NCI-H524 (cell line): ENCODE results near the gene ARID4B.
"Not testable (repeated sequence)": the region's sequence is repeated elsewhere in the genome, so short reads cannot be mapped to it uniquely, and the experiment has no call there.

ENCODE experiments used
- DNase-seq, 2 experiments: peaks; one replicate each; lab custom pipeline; 2025; lab: John Stamatoyannopoulos, UW

ARID4B gene, protein sequence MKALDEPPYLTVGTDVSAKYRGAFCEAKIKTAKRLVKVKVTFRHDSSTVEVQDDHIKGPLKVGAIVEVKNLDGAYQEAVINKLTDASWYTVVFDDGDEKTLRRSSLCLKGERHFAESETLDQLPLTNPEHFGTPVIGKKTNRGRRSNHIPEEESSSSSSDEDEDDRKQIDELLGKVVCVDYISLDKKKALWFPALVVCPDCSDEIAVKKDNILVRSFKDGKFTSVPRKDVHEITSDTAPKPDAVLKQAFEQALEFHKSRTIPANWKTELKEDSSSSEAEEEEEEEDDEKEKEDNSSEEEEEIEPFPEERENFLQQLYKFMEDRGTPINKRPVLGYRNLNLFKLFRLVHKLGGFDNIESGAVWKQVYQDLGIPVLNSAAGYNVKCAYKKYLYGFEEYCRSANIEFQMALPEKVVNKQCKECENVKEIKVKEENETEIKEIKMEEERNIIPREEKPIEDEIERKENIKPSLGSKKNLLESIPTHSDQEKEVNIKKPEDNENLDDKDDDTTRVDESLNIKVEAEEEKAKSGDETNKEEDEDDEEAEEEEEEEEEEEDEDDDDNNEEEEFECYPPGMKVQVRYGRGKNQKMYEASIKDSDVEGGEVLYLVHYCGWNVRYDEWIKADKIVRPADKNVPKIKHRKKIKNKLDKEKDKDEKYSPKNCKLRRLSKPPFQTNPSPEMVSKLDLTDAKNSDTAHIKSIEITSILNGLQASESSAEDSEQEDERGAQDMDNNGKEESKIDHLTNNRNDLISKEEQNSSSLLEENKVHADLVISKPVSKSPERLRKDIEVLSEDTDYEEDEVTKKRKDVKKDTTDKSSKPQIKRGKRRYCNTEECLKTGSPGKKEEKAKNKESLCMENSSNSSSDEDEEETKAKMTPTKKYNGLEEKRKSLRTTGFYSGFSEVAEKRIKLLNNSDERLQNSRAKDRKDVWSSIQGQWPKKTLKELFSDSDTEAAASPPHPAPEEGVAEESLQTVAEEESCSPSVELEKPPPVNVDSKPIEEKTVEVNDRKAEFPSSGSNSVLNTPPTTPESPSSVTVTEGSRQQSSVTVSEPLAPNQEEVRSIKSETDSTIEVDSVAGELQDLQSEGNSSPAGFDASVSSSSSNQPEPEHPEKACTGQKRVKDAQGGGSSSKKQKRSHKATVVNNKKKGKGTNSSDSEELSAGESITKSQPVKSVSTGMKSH (N-terminal part only)

DNA sequence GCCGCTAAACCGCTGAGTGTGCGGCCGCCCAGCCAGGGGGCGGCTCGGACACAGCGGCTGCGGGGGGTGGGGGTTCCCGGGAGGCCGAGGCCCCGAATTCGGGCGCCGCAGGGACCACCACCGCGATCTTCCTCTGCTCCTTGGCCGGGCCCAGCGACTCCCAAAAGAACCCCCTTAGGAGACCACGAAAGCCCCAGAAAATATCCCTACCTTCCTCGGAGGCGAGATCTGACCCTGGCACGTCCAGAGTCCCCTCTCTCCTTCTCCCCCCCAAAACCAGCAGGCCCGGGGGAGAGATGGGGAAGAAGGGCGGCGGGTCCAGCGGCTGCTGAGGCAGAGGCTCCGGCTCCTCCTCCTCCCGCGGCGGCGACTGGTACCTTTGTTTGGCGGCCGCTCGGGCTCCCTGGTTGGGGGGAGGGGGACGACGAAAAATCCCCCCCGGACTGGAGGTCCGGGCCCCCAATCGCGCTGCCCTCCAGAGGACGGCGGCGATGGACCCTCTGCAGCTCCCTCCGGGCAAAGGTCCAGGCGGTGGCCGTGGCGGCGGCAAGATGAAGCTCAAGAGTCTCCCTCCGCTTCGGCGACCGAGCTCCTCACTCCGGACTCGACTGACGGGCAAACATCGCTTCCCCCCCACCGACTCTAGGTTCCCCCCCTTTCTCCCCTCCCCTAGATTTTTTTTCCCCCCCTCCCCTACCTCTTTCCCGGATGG lies at the start of gene ARID4B:
ARID4B (minus strand) TSS at position 621 of the 712 bp plus-strand sequence. CDS start 1,260 bp downstream, outside the sequence.
- no peak for DNase-seq

GRCh38 chr1:235375919-235376605 lies 48.1 kb upstream of the ARID4B start:
- DNase-seq: no peak

- no peak for DNase-seq
These were observed 41.8 kb upstream of the ARID4B start for GRCh38 chr1:235369802-235370201.

GRCh38 chr1:235368428-235368827 lies 40.4 kb upstream of the ARID4B start:
- no peak for DNase-seq

DNA sequence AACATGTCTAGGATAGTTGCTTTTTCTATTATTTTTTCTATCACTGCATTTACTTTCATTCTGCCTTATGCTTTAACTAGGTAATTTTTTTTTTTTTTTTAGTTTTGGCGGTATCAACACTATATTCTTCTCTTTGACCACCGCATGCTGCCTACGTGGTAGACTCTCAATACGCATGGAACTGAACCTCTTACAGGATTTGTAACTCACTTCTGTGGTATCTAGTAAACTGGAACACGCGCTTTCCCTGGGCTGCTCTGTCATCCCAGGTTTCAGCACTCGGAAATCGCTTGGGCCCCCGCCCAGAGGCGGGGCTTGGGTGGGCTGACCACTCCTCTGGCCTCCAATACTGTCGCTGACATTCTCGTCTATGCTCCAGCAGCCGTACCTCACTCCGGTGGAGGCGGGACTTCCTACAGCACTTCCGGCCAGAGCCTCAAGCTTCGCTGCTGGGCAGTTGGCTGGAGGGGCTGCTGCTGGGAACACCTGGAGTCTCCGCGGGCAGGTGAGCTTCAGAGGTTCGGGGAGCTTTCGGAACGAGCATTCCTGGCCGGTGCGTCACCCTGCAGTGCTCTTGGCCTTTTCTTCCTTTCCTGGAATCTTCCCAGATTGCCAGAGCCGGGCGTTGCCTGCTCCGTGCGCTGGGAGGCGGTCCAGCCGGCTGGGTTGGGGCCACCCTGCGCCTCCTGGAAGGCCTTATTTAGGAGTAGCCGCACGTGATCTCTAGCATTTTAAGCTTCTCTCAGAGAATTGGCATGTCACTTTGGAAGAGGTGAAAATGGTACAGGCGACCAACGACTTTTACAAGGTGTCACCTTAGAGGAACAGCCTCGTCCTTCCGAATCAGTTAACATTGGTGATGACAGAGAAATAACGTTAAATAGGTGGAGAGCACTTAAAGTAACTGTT lies 39.3 kb upstream of the ARID4B start, which contains the start of gene TBCE:
TBCE (plus strand) TSS at position 428 of the 909 bp plus-strand sequence. CDS start 12,623 bp downstream, outside the sequence.
- peak; percentile 92 to 96 for DNase-seq

- DNase-seq: no peak
These were observed 38.3 kb upstream of the ARID4B start for GRCh38 chr1:235366286-235366685.

GRCh38 chr1:235364189-235364588 lies 36.2 kb upstream of the ARID4B start:
- not testable (repeated sequence) for DNase-seq

GRCh38 chr1:235358899-235359298 lies 30.9 kb upstream of the ARID4B start:
- no peak for DNase-seq

DNA sequence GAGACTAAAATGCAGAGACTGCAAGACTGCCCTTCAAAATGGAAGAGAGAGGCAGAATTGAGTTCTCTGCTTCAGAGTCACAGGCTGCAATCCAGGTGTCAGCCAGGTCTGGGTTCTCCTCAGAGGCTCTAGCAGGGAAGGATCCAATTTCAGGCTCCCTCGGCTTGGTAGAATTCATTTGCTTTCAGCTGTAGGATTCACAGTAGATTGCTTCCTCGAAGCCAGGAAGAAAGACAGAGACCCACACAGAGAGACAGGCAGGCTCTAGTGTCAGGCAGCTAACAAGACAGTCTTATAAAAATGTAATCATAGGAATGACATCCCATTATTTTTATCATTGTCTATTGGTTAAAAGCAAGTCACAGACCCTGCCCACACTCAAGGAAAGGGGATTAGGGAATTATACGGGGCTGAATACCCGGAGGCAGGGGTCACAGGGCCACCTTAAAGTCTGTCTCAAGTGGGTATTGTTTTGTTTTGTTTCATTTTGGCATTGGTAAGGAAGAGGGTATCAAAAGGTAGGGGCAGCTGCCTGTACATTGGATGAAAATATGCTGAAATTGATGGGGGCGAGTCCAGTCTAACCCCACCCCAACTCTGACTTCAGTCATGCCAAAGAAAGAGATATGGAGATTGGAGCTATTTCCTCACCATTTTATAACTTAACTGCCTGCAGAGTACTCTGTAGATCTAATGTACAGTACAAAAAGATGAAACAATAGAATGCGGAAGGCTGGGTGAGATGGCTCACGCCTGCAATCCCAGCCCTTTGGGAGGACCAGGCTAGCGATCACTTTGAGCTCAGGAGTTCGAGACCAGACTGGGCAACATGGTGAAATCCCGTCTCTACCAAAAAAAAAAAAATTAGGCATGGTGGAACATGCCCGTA lies 29.8 kb upstream of the ARID4B start:
- peak in 1 of 2 experiments; percentile 58 for DNase-seq

GRCh38 chr1:235351898-235352297 lies 23.9 kb upstream of the ARID4B start:
- DNase-seq: peak in 1 of 2 experiments; percentile 10

- DNase-seq: no peak
These were observed 23.5 kb upstream of the ARID4B start for GRCh38 chr1:235351441-235351840.

GRCh38 chr1:235343726-235344125 lies 15.7 kb upstream of the ARID4B start:
- DNase-seq: no peak

- peak; percentile 53 to 76 for DNase-seq
These were observed 14.5 kb upstream of the ARID4B start for GRCh38 chr1:235342471-235342870.

DNA sequence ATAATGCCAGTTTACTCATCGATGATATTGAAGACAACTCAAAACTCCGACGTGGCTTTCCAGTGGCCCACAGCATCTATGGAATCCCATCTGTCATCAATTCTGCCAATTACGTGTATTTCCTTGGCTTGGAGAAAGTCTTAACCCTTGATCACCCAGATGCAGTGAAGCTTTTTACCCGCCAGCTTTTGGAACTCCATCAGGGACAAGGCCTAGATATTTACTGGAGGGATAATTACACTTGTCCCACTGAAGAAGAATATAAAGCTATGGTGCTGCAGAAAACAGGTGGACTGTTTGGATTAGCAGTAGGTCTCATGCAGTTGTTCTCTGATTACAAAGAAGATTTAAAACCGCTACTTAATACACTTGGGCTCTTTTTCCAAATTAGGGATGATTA lies 14.1 kb upstream of the ARID4B start:
- DNase-seq: peak; percentile 87 to 94

GRCh38 chr1:235341334-235341733 lies 13.4 kb upstream of the ARID4B start:
- DNase-seq: no peak

- no peak for DNase-seq
These were observed 11.8 kb upstream of the ARID4B start for GRCh38 chr1:235339746-235340145.

DNA sequence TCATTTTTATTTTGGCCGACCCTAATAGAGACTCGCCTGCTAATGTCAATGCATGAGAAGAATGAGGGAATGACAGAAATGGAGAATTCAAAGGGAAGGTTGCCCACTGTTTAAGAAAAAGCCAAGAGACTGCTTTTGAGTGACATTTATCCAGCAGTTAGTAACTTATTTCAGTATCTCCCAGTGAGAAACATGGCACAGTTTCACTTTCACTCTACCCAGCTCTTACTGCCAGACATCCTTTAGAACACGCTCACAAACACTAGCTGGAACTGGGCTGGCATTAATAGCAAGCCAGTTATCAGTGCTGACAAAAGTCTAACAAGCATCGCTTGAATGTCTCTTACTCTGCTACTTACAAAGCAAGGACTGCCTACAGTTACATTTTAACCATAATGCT lies 8.9 kb upstream of the ARID4B start:
- DNase-seq: no peak

GRCh38 chr1:235331401-235331800 lies 3.4 kb upstream of the ARID4B start:
- DNase-seq: no peak

GRCh38 chr1:235330918-235331285 lies 2.9 kb upstream of the ARID4B start:
- no peak for DNase-seq
